Measurements from ENCODE around the gene STXBP6. TPM values are rescaled to one million over a fixed set of nuclear protein-coding genes. Genes with fewer than 3 reads are reported as not detected.
A peak's percentile ranks its signal among the peaks of the same experiment; 100 is the strongest.

STXBP6 gene
- total and polyA plus RNA-seq, 2 of the 13 experiments (the other 11 are each of a cell fraction or from before 2014, with no cell fraction given), result 35.3 to 42.8 TPM

DNA sequence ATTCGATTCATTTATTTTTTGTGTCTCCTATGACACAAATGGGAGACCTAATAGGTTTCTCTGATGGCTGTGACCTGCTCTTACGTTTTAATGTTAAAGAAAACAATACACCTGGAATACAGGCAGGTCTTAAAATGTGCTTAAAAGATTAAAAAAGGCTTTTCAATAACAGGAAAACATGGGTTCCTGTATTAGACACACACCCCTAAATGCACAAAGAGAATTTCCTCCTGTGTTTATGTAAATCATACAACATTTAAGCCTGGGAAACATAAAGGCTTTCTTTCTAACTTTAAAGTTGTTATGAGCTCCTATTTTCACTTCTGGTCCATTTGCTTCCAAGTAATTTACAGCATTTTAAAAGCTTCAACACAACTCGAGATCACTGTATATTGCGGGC, 191.3 kb downstream of the STXBP6 start:
- Histone ChIP-seq H3K9ac (ENCODE audit: insufficient read depth, low read depth, low read length) (no peak overlapping the region), H3K36me3 (replicated peaks in 1 of 2; ENCODE audit: control insufficient read depth in 1 of 2, insufficient read depth in 2 of 2, low read length in 2 of 2) (no peaks in the 10 kb centered on the region; a peak in 2 of 5 replicates), H4K20me1 (ENCODE audit: insufficient read depth, low read length) (no peaks in the 10 kb centered on the region), H3K4me3 (replicated peaks in 1 of 3; ENCODE audit: insufficient read depth in 1 of 3, low read depth in 2 of 3, low read length in 3 of 3) (no peak overlapping the region), H3K4me1 (ENCODE audit: insufficient read depth, low read length) (peaks cover 9% of the 10 kb centered on the region), H2AFZ (ENCODE audit: low read length) (no peak overlapping the region), H3K4me2 (ENCODE audit: low read depth, low read length) (no peak overlapping the region), H3K27me3 (ENCODE audit: control insufficient read depth in 1 of 2, insufficient read depth in 2 of 2, low read length in 2 of 2) (no peaks in the 10 kb centered on the region), H3K9me3 (ENCODE audit: low read length) (no peaks in the 10 kb centered on the region), H3K27ac (ENCODE audit: extremely low read length, insufficient read depth, low read length) (no peak overlapping the region), H3K79me2 (ENCODE audit: insufficient read depth, low read length) (no peaks in the 10 kb centered on the region)
- ChIA-PET POLR2A (interaction anchor here (3.5 kb wide), 1 partner anchor 18 kb away, joined by 17 read pairs; no protein-coding TSS in a partner anchor), CTCF (ENCODE audit: low intra/inter-chr PET ratio, low total read pairs) (no interaction called here)
- DNase-seq (ENCODE audit: low spot score) (no peak), FAIRE-seq (no peak), ATAC-seq (no peak)
- 68% methylated on average over 4 of the region's 4 CpGs for WGBS (ENCODE audit: low lambda C conversion rate)
- intact Hi-C loops (cut with micrococcal nuclease; ENCODE audit: unreplicated experiment), result no loop called here
- TF ChIP-seq HOXA5 (CRISPR knock-in tag; IDR thresholded peaks at IDR 0.05), result 0 out of 2 replicates have a peak, but pooled peaks have one; percentile 32
- TF ChIP-seq NCOA5 (CRISPR knock-in tag; IDR thresholded peaks at IDR 0.05), result 0 out of 2 replicates have a peak, but pooled peaks have one; percentile 46
- TF ChIP-seq, protein P1, sequence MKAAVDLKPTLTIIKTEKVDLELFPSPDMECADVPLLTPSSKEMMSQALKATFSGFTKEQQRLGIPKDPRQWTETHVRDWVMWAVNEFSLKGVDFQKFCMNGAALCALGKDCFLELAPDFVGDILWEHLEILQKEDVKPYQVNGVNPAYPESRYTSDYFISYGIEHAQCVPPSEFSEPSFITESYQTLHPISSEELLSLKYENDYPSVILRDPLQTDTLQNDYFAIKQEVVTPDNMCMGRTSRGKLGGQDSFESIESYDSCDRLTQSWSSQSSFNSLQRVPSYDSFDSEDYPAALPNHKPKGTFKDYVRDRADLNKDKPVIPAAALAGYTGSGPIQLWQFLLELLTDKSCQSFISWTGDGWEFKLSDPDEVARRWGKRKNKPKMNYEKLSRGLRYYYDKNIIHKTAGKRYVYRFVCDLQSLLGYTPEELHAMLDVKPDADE (CRISPR knock-in tag; IDR thresholded peaks at IDR 0.05), result no peak
- BruUV-seq (replicated peaks), result no TSS peak
- in situ Hi-C loops (cut with HindIII; ENCODE audit: extremely low pct_ligation_motif_present, low pct_unique_long_range_greater_than_20kb), result no loop called here

DNA sequence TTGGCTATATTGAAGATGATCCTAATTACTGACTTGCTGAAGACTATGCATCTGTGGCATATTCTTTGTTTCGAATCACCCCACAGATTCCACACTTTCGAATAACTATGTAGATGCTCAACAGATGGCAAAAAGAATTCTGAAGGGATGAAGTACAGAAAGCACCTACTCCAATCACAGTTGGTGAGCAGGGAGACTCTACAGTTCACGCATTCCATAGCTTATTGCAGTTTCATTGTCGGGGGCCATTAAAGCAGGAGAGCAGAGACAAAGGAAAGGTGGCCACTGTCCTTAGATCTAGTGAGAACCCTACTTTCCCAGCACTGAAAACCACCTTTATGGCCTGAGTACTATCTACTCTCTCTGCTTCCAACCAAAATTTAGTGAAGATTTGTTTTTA, 191.9 kb downstream of the STXBP6 start:
- in situ Hi-C loops (cut with HindIII; ENCODE audit: extremely low pct_ligation_motif_present, low pct_unique_long_range_greater_than_20kb), result no loop called here
- 90% methylated on average over 4 of the region's 4 CpGs for WGBS (ENCODE audit: low lambda C conversion rate)
- Histone ChIP-seq H3K4me2 (ENCODE audit: low read depth, low read length) (no peak overlapping the region), H3K27ac (ENCODE audit: extremely low read length, insufficient read depth, low read length) (no peak overlapping the region), H3K9ac (ENCODE audit: insufficient read depth, low read depth, low read length) (no peak overlapping the region), H3K36me3 (replicated peaks in 1 of 2; ENCODE audit: control insufficient read depth in 1 of 2, insufficient read depth in 2 of 2, low read length in 2 of 2) (no peaks in the 10 kb centered on the region; a peak in 2 of 5 replicates), H3K27me3 (ENCODE audit: control insufficient read depth in 1 of 2, insufficient read depth in 2 of 2, low read length in 2 of 2) (no peaks in the 10 kb centered on the region), H4K20me1 (ENCODE audit: insufficient read depth, low read length) (no peaks in the 10 kb centered on the region), H3K79me2 (ENCODE audit: insufficient read depth, low read length) (no peaks in the 10 kb centered on the region), H3K9me3 (ENCODE audit: low read length) (no peaks in the 10 kb centered on the region), H3K4me1 (ENCODE audit: insufficient read depth, low read length) (peaks cover 9% of the 10 kb centered on the region), H3K4me3 (replicated peaks in 1 of 3; ENCODE audit: insufficient read depth in 1 of 3, low read depth in 2 of 3, low read length in 3 of 3) (no peak overlapping the region), H2AFZ (ENCODE audit: low read length) (no peak overlapping the region)
- ATAC-seq (no peak), FAIRE-seq (no peak), DNase-seq (ENCODE audit: low spot score) (no peak)
- POLR2A ChIA-PET, result no interaction called here
- intact Hi-C loops (cut with micrococcal nuclease; ENCODE audit: unreplicated experiment), result no loop called here
- BruUV-seq (replicated peaks), result no TSS peak
- CTCF ChIA-PET (ENCODE audit: low intra/inter-chr PET ratio, low total read pairs), result no interaction called here
- TF ChIP-seq, protein P2, sequence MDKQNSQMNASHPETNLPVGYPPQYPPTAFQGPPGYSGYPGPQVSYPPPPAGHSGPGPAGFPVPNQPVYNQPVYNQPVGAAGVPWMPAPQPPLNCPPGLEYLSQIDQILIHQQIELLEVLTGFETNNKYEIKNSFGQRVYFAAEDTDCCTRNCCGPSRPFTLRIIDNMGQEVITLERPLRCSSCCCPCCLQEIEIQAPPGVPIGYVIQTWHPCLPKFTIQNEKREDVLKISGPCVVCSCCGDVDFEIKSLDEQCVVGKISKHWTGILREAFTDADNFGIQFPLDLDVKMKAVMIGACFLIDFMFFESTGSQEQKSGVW (CRISPR knock-in tag; IDR thresholded peaks at IDR 0.05; ENCODE audit: borderline replicate concordance), result no peak
- TF ChIP-seq AGO1 (IDR thresholded peaks at IDR 0.05; ENCODE audit: low read depth, low read length, poor library complexity, severe bottlenecking), result no peak
- no peak for TF ChIP-seq ZSCAN9 (CRISPR knock-in tag; IDR thresholded peaks at IDR 0.05; ENCODE audit: borderline replicate concordance)
- TF ChIP-seq ZNF670 (CRISPR knock-in tag; IDR thresholded peaks at IDR 0.05; ENCODE audit: borderline replicate concordance), result no peak
- no peak for TF ChIP-seq ZFP36L1 (CRISPR knock-in tag; IDR thresholded peaks at IDR 0.05)
- no peak for TF ChIP-seq PLRG1 (conservative IDR thresholded peaks at IDR 0.05)
- TF ChIP-seq ARNTL (CRISPR knock-in tag; IDR thresholded peaks at IDR 0.05), result no peak
- no peak for TF ChIP-seq BRCA1 (CRISPR knock-in tag; IDR thresholded peaks at IDR 0.05)
- TF ChIP-seq, protein P3, sequence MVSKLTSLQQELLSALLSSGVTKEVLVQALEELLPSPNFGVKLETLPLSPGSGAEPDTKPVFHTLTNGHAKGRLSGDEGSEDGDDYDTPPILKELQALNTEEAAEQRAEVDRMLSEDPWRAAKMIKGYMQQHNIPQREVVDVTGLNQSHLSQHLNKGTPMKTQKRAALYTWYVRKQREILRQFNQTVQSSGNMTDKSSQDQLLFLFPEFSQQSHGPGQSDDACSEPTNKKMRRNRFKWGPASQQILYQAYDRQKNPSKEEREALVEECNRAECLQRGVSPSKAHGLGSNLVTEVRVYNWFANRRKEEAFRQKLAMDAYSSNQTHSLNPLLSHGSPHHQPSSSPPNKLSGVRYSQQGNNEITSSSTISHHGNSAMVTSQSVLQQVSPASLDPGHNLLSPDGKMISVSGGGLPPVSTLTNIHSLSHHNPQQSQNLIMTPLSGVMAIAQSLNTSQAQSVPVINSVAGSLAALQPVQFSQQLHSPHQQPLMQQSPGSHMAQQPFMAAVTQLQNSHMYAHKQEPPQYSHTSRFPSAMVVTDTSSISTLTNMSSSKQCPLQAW (CRISPR knock-in tag; IDR thresholded peaks at IDR 0.05), result no peak
- TF ChIP-seq, protein P4, sequence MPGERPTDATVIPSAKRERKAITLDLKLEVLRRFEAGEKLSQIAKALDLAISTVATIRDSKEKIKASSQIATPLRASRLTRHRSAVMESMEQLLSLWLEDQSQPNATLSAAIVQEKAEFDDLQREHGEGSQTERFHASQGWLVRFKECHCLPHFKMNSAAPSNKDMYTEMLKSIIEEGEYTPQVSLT (CRISPR knock-in tag; IDR thresholded peaks at IDR 0.05; ENCODE audit: borderline replicate concordance, low read depth), result no peak
- TF ChIP-seq ZNF773 (CRISPR knock-in tag; IDR thresholded peaks at IDR 0.05; ENCODE audit: borderline replicate concordance), result no peak
- TF ChIP-seq ATF7 (IDR thresholded peaks at IDR 0.05), result no peak
- no peak for TF ChIP-seq ATF7 (CRISPR knock-in tag; IDR thresholded peaks at IDR 0.05)
- TF ChIP-seq SRF (IDR thresholded peaks at IDR 0.05; ENCODE audit: low read depth, low read length), result no peak

All from HepG2 (cell line).